NCI-H510A treated with DMSO at 0.1 percent for 48 hours (cell line): ENCODE results near the gene ANKDD1A.

Experiments
- DNase-seq: peaks from one replicate; lab custom pipeline; 2025; lab: John Stamatoyannopoulos, UW

ANKDD1A gene

DNA sequence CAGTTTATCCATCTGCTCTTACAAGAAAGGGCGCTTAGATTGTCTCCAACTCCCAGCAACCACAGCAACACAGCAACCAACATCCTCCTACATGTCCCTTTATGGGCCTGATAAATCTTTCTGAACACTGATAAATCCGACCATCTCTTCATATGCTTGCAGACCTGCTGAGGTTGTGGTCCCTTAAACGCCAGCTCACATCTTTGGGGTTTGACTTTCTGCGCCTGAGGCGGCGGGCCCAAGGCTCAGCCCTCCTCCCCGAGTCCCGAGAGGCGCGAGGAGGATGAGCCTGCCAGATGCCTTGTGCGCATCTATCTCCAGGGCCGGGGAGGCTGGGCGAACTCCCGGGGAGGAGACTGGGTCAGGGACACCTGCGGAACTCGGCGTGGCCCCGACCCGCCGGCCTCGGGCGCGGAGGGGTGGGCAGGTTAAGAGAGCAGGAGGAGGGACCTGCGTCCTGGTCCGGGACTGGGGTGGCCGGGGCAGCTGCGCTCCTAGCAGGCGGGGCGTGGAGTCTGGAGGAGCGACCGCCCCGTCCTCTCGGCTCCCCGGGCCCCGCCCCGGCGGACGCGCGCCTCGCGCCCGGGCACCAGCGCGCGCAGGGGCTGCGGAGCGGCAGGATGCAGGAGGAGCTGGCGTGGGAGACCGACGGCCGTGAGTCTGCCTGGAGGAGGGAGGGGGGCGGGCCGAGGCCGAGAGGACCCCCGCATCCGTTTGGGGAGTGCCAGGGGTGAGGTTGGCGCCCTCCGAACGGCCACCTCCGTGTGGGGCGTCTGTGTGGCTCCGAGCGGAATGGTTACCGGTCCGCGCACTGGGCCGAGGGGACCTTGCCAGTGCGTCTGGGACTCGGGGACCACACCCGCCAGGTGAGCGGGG, at the start of gene ANKDD1A:
TSS of gene ANKDD1A (plus strand) at position 592 of the 876 bp plus-strand sequence. CDS start at position 621, 29 bp downstream.
- peak; percentile 65 for DNase-seq

DNA sequence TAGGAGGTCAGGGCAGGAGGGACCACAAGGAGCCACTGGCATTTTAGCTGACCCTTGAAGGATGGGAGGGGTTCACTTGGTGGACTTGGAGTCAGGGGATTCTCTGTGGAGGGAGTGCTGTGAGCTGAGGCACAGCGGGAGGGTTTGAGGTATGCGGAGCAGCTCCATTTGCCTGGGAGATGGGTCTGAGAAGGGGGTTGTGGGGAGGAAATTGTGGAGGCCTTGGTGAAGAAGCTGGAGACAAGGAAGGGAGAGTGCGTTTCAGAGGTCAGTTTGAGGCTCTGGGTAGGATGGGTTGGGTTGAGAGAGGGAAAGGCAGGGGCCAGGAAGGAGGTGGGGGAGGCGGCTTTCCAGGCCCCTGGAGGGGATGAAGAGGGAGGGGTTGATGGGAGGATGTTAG, 49.7 kb upstream of the ANKDD1A start:
- no peak for DNase-seq

DNA sequence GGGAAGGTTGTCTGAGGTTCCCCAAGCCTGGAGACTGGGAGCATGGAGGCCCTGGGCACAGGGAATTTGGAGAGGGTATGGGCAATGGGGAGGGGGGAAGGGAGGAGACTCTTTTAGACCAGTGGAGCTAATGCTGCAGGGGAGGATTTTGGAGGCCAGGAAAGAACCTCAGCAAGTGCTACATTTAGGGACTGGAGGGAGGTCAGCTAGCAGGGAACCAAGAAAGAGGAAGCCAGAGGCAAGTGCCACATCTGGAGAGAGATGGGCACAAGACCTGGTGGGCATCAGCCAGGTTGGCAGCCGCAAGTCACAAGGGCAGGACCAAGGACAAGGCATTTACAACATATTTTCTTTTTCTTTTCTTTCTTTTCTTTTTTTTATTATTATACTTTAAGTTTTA, 49.3 kb upstream of the ANKDD1A start:
- DNase-seq, result no peak

DNA sequence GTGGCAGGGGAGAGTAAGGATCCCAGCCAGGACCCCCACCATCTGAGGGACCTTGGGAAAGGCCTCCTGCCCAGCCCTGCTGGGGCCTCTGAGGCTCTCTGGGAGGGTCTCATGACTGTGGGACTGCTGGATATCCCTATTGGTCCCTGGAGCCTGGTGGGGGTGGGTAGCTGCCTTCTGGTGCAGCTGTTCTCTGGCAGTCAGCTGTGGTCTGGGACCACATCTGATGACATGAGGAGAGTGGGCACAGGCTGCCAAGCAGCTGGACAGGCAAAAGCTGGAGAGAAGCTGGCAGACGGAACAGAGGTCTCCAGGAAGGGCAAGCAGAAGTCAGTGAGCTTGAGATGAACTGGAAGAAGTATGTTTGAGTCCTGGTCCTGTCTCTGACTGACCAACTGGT, 47.6 kb upstream of the ANKDD1A start:
- DNase-seq, result no peak

DNA sequence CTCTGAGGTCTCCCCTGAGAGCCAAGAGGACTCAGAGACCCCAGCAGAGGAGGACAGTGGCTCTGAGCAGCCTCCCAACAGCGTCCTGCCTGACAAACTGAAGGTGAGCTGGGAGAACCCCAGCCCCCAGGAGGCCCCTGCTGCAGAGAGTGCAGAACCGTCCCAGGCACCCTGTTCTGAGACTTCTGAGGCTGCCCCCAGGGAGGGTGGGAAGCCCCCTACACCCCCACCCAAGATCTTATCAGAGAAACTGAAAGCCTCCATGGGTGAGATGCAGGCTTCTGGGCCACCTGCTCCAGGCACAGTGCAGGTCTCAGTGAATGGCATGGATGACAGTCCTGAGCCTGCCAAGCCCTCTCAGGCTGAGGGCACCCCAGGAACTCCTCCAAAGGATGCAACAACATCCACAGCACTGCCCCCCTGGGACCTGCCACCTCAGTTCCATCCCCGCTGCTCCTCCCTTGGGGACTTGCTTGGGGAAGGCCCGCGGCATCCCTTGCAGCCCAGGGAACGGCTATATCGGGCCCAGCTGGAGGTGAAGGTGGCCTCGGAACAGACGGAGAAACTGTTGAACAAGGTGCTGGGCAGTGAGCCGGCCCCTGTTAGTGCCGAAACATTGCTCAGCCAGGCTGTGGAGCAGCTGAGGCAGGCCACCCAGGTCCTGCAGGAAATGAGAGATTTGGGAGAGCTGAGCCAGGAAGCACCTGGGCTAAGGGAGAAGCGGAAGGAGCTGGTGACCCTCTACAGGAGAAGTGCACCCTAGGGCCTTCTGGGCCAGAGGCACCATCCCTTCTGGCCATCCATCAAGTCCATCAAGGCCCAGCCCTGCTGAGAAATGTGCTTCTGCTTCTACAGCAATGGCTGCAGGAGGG, 46.3 kb upstream of the ANKDD1A start:
- DNase-seq, result no peak

DNA sequence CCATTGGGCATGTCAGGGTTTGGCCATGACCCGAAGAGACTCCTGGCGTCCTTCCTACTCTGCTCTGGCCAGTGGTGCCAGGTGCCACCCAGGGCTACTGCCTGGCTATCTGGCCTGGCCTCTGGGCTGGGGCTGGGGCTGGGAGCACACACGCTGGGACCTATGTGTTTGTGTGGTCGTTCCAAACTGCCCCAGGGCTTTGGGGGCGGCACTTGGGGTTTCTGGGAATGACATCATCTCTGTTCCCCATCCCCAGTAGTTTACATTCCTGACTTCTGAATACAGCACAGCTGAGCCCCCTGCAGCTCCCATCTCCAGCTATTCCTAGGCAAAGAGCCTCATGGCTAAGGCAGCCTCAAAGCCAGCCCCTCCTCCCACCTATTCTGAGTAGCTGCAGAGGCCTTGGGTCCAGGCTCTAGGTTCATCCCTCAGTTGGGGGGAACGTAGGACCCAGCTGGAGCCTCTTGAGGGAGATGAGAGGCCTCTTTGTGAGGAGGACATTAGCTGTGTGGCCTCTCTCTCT, 45.6 kb upstream of the ANKDD1A start:
- no peak for DNase-seq

DNA sequence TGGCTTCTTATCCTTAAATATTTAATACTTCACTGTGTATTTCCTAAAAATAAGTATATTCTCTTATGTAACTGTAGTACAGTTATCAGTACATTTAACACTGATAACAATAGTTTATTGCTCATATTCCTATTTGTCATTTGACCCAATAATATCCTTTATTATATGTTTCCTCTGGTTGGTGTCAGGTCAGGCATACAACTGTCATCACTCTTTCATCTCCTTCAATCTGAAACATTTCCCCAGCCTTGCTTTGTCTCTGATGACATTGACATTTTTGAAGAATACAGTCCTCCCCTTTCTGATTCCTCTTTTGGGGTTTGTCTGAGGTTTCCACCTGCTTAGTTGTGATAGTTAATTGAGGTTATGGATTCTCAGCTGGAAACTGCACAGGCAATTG, 42.2 kb upstream of the ANKDD1A start:
- no peak for DNase-seq

DNA sequence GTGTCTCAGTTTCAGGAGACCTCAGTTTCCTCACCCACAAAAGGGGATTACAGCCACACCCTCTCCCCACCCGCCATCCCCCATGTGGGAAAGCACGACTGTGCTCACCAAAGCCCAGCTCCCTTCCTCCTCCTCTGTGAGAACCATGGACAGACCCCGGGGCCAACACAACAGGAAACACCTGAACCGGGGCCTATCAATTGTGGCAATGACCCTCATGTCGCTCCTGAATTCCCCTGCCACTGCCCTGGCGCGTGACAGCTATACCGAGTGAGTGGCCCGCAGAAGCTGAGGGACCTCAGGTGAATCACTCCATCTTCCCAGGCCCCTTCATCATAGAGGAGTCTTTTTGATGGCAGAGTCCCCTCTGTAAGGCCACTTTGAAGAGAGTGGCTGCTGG, 41.3 kb upstream of the ANKDD1A start:
- no peak for DNase-seq

DNA sequence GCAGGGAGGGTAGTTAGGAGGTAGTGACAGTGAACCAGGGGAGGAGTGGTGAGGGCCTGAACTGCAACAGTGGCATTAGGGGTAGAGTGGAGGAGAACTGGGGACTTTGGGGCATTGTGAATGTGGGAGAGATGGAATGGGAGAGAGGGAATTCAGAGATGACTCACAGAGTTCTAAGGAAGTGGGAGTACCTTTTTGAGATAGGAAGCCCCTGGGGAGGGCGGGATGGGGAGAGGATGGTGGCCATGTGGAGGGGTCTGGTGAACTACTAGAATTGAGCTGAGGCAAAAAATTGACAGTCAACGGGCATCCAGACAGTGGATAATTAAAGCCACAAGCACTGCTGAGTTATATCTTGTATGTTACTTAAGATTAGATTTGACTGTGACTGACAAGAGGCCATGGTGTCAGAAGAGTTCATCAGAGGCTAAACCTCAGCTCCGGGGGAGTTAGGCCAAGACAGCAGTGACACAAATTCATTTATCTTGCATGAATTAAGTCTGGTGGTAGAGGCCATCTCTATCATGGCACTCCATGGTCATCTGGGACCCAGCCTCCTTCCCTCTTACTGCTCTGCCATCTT, 36.0 kb upstream of the ANKDD1A start:
- no peak for DNase-seq

DNA sequence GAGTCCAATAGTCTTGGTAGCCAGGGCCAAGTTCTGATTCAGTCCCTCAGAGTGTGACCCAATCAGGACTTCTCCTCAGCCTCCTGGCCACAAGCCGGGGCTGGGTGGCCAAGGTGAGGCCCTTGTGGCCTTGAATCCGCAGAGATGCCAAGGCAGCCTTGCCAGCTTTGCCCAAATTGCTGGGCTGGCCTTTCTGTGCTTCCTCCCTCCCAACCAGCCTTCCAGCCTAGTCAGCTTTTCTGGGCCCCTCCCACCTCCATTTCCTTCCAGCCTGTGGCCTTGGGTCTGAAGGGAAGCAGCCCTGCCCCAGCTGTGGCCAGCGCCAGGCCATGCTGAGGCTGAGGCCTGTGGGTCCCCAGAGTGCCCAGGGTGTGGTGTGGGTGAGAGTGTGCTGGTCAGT, 34.3 kb upstream of the ANKDD1A start:
- no peak for DNase-seq

DNA sequence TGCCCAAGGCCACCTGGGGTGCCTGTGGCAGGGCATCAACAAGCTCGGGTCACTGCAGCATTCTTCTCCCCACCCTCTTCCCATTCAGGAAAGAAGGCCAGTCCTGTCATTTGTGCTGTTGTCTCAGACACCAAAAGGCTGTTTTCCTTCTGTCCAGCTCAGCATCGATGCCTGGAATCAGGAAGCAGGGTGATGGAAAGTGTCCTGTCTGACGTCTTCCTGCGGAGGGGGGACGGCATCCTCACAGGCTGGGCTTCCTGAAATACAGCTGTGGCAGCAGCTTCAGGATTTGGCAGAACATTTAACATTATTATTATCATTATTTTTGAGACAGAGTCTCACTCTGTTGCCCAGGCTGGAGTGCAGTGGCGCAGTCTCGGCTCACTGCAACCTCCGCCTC, 33.0 kb upstream of the ANKDD1A start:
- no peak for DNase-seq

DNA sequence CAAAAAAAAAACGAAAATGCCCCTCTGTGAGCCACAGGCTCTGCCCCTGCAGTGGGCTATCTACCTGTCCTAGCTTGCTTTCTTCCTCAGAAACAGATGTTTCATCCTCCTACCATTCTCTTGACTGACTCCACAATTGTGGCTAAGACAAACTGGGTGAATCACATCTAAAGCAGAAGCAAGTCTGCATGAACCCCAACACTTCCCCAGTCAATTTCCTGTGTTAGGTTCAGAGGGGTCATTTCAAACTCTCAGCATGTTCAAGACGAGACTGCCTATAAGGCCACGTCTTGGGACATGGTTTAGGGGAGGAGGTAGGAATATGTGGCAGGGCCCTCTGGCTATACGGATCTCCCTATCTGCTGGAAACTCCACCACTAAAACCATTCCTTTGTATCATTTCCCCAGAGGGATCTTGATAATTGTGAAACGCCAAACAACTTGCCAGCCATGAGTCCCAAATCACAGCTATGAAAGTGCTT, 28.6 kb upstream of the ANKDD1A start:
- no peak for DNase-seq

DNA sequence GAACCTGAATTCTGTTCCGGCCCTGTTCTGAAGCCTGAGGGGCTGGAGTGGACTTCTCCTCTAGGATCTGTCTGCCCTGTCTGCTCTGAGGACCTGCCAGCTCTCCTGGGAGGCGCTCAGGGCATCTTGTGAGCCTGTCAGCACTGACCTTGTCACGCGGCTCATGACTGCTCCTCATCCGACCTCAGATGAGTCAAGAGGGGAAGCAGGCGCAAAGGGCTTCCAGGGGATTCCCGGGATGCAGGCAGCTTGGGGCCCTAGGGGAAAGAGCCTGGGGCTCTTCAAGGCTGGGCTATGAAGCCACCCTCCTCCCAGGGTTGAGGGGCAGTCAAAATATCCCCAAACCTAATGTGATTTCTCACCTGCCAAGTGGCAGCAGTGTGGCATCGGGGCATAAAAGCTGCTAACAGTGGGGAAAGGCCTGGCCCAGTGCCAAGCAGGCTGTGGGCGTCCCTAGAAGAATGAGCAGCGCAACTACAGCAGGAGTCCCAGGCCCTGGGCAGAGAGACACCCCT, 27.6 kb upstream of the ANKDD1A start:
- peak; percentile 6 for DNase-seq

DNA sequence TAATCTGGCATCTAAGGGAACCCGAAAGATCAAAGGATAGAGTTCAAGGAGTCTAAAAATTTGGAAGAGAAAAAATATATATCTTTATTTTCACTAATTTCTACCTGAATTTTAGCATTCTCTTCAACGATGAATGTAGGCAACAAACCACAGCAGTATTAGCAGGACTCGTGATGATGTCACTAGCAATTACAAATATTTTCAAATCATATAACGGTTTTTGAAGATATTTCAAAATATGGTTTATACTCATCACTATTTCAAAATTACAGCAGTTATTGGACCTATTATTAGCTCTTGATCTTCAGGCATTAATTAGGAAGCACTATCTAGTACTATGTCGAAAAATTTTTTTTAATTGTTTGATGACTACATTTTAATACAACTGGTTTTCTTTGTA, 27.0 kb upstream of the ANKDD1A start:
- DNase-seq, result no peak

DNA sequence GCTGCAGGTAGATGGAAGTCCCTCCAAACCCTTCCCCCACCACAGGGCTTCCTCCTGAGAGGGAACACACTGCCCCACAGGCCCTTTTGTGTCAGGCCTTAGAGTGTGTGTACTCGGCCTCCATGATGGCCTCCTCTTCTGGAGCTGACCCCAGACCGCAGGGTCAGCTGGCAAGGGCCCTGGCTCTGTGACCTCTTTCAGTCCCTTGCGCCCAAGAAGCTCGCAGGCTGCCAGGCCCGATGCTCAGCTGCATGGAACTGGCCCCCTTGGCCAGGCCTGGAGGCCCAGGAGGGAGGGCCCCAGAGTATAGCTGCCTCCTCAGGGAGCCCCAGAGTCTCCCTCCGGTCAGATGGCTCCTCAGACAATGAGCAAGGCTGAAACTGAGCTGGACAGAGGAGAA, 23.4 kb upstream of the ANKDD1A start:
- no peak for DNase-seq

DNA sequence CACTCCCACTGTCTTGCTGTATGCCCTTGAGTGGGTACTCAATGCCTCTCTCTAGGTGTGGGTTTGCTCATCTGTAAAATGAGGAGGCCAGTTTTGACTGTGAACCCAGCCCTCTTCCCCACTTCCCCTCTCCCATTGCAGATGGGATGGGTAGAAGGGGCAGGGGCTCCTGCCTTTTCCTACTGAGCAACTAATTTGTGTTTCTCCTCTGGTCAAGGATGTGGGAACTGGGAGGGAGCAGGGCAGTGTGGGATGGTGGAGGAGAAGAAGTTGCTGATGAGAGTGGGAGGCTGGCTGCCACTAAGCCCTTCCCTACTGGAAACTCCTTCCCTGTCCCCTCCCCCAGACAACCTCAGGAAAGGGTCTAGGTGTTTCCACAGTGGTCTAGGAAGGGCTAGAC, 20.1 kb upstream of the ANKDD1A start:
- no peak for DNase-seq

DNA sequence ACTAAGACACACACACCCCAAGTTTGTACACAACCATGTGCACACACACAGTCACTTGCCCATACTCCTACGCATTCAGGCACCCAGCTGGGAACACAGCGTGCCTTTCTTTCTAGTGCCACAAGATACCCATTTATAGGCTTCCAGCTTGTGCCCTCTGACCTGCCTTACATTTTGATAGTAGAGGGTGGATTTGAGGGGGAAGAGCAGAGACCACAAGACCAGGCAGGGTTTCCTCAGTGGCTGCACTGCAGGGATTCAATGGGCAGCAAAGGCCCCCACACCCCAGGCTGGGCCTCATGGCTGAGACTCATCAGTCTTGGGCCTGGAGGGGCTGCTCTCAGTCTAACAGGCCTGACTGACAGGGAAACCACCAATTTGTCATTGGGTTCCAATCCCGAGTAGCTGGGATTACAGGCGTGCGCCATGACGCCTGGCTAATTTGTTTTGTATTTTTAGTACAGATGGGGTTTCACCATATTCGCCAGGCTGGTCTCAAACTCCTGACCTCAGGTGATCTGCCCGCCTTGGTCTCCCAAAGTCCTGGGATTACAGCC, 18.8 kb upstream of the ANKDD1A start:
- DNase-seq, result no peak

DNA sequence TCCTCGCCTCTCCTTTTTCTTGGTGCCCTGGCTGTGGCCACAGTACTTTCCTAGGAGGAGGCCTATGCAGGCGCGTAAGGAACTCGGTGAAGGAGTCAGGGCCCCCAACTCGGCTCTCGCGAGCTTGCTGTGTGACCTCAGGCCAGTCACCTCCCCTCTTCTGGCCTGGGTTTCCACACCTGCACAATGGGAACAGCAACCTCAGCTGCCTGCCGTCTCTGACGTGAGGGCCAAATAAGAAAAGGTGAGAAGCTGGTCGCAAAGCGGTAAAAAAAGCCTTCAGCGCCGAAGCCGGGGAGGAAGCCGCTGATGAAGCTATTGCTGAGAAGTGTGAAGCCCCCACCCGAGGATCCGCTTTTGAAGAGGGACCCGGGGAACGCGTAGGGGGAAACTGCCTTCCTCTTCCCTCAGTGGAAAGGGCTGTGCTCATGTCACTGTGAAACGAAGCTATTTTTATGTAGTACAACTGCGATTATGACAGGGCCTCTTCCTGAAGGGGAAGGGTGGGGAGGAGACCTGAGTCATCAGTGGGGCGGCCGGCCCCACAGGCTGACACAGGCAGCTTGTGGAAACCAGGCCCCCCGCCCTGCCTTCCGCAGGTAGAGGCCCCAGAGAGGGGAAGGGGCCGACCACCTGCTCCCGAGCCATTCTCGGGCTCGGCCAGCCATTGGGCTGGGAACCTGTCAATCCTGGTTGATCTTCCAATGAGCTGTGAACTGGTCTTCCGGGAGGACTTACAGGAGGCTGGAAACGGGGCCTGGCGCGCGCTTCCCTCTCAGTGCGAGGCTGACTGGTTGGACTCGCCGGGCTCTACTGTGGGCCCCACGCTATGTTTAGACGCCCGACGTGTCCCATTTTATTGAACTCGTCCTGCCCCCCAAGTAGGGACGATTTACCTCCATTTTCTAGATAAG, 18.0 kb upstream of the ANKDD1A start:
- peak; percentile 80 for DNase-seq

DNA sequence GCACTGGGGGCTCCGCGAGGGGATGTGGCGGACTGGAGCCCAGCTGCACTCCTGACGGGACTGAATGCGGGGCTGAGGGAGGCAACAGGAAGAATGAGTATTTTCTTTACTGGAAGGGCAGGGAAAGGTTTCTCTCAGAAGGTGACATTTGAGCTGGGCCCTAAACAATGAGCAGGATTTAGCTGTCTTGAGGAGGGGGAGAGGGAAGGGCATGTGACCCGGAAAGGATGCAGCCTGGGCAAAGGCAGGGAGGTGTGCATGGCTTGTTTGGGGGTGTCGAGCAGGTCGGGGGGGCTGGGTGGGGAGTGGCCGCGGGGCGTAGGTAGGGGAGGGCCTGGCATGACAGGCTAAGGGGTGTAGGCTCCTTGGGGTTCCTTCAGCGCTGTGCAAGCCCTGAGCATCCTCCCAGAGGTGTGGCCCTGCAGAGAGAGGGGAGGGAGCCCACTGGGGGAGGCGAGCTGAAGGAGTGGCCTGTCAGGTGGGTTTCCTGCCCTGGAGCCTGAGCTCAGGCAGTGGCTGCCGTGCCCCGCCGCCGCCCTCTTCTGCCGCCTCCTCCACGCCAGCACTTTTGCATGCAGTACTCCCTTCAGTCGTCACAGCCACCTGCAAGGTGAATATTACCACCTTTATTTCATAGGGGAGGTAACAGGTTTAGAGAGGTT, 17.2 kb upstream of the ANKDD1A start:
- DNase-seq, result peak; percentile 6
